Astrocyte of the spinal cord (primary cell): ENCODE data around the gene HNMT.
"Not testable (repeated sequence)": the region's sequence is repeated elsewhere in the genome, so short reads cannot be mapped to it uniquely, and the experiment has no call there.

Experiments used
- DNase-seq: peaks from one replicate; pipeline ENCODE4 v3.0.0; 2011; ENCODE audit warnings: low read depth, low spot score
- H3K4me3 ChIP-seq: 2 replicates; pipeline ENCODE4 v1.5.1; 2011; ENCODE audit warnings: low read depth, mild to moderate bottlenecking, low read length, moderate library complexity
- in situ Hi-C: cut with HindIII; loops from 2 replicates; pipeline ENCODE4 v1.10.0; 2017; ENCODE audit warnings: low sequenced_read_pairs
- TF ChIP-seq, protein P1 (sequence below): IDR thresholded peaks from 2 replicates; pipeline ENCODE4 v1.5.1; 2012; ENCODE audit warnings: low read depth, mild to moderate bottlenecking, low read length, inconsistent platforms

Gene HNMT

DNA sequence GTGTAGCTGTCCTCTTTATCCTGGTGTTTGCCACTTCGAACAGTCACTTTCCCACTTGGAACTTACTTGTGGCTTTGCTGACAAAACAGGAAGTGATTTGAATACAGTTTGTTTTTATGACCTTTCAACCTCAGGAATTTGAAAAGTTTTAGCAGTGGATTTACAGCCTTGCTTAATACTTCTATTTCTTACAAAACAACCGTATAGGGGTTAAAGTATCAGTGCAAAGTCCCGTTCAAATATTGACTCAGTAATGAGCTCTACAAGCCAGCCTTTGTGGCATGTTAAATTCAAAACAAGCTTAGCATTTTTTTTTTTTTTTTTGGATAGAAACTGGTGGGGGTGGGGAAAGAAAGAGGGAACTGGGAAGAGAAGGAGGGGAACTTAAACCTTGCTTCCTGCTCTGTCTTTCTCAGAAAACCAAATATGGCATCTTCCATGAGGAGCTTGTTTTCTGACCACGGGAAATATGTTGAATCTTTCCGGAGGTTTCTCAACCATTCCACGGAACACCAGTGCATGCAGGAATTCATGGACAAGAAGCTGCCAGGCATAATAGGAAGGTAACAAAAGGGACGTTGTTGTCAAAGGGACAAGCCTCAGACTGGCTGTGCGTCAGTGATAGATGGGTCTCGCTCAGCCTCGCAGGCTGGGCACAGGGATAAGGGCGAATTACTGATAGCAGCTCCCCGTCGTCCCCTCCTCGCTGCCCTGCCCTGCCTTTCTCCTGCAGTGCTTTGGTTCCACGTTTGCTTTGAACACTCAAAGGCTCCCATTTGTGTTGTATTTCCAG, at the start of gene HNMT:
Gene HNMT (plus strand): TSS at position 408 of the 793 bp plus-strand sequence. CDS start 19 bp downstream, at position 427.
- in situ Hi-C loops = no loop called here
- peak within 1 kb of the TSS; percentile 30 for H3K4me3 ChIP-seq
- DNase-seq = peak; percentile 50
- TF ChIP-seq, protein P1, sequence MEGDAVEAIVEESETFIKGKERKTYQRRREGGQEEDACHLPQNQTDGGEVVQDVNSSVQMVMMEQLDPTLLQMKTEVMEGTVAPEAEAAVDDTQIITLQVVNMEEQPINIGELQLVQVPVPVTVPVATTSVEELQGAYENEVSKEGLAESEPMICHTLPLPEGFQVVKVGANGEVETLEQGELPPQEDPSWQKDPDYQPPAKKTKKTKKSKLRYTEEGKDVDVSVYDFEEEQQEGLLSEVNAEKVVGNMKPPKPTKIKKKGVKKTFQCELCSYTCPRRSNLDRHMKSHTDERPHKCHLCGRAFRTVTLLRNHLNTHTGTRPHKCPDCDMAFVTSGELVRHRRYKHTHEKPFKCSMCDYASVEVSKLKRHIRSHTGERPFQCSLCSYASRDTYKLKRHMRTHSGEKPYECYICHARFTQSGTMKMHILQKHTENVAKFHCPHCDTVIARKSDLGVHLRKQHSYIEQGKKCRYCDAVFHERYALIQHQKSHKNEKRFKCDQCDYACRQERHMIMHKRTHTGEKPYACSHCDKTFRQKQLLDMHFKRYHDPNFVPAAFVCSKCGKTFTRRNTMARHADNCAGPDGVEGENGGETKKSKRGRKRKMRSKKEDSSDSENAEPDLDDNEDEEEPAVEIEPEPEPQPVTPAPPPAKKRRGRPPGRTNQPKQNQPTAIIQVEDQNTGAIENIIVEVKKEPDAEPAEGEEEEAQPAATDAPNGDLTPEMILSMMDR = no peak

DNA sequence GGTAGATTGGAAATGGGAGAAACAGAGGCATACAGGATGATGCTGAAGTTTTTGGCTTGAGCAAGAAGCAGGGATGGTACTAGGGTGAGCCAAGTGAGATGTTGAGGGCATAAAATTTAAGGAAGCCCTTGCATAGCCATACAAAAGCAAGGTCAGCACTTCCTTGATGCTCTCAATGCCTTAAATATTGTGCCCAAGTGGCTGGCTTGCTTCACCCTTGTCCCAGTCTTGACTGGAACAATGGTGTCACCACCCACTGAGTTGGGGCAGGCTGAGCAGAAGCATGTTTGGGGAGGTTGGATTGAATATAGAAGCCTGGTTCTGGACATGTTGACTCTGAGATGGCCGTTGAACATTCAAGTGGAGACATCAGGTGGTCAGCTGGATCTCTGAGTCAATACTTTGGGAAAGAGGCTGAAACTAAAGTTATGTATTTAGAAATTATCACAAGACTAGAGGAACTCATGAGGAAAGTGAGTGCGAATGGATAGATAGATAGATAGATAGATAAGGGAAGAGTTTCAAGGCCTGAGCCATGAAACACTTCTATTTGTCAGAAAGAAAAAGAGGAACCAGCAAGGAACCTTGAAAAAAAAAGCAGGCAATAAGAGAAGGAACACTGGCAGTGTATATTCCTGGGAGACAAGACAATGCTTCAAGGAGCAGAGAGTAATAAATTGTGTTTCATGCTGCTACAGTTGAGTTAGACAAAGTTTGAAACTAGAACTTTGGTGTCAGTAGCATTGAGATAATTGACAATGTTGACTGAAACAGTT, 43.0 kb upstream of the HNMT start:
- no peak for DNase-seq
- in situ Hi-C loops = no loop called here
- TF ChIP-seq, protein P1 = no peak
- H3K4me3 ChIP-seq = no peak overlapping the region

DNA sequence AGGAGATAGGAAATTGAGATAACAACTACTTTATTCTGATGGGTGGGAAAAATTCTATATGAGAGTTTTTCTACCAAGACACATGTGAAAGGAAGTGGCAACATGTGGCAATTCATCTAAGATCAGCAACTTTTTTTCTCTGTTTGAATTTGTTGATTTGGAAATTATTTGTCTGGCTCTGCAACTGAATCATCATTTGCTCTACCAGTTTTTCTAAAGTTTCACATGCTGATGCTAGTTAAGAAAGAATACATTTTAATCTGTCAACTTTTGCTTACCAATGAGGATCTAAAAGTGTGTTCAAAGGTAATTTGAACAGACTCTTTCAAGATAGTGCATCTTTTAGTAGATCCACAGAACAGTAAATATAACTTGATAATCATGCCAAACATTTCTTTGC, 42.1 kb upstream of the HNMT start:
- not testable (repeated sequence) for DNase-seq

DNA sequence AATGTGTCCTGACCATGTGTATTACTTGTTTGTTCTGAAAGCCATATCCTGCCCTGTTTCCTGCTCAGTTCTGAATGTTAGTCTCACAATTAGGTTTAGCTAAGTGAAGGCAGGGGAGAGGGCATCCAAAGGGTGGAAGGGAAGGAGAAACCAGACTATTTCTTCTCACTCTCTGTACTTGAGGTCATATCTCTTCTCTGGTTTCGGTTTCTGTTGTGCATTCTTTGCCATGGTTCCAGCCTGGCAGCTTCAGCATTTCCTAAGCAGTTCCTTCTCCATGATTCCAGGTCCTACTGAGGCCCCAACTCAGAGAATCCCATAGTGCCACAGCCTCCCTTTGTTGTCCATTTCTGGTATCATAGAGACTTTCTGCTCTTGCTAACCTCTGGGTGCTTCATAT, 40.3 kb upstream of the HNMT start:
- DNase-seq = no peak
- in situ Hi-C loops = no loop called here
- TF ChIP-seq, protein P1 = no peak
- no peak overlapping the region for H3K4me3 ChIP-seq

More for the DNA sequence above, 42.1 kb upstream of the HNMT start:
- H3K4me3 ChIP-seq, in situ Hi-C loops: not testable (repeated sequence)

DNA sequence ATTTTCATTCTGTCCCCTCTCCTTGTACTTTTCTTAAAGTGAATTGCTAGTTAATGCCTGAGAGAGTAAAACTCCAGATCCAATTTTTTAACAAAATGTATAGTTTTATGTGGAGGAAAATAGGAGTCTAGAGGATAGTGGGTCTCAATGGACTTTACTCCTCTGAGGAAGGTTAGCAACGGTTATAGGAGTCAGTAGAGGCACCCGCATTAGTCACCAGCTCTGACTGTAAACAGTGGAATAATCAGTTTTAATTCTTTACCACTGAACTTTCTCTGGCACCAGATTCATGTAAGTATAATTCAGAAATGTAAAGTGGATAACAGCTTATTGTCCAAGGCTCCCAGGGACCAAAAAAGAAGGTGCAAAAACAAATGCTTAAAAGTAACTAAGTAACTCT, 38.7 kb upstream of the HNMT start:
- no peak overlapping the region for H3K4me3 ChIP-seq
- in situ Hi-C loops = no loop called here
- TF ChIP-seq, protein P1 = no peak
- no peak for DNase-seq

DNA sequence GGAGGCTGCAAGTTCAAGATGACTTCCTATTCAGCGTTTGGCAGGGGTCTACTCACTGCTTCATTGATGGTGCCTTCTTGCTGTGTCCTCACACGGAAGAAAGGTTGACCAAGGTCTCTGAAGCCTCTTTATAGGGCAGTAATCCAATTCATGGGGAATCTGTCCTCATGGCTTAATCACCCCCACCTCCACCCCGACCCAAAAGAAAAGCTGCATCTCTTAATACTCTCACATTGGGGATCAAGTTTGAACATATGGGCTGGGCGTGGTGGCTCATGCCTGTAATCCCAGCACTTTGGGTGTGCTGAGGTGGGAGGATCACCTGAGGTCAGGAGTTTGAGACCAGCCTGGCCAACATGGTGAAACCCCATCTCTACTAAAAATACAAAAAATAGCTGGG, 36.4 kb upstream of the HNMT start:
- H3K4me3 ChIP-seq = no peak overlapping the region
- no peak for DNase-seq
- TF ChIP-seq, protein P1 = no peak
- in situ Hi-C loops = no loop called here
